CD8-positive, alpha-beta memory T cell (primary cell): Measurements from ENCODE around the gene ANKRD13D. TPM values are rescaled to one million over a fixed set of nuclear protein-coding genes. Genes with fewer than 3 reads are reported as not detected.

Source experiments
- CTCF ChIA-PET: fragments of 350-600 bp; sonication (Branson Sonifier 250); formaldehyde crosslinking; loops from one replicate; lab custom pipeline; 2021; ENCODE audit warnings: antibody characterized with exemption; lab: Charles Lee
- POLR2A ChIA-PET: fragments of 350-600 bp; sonication (Branson Sonifier 250); formaldehyde crosslinking; loops from one replicate; lab custom pipeline; 2021; ENCODE audit warnings: antibody characterized with exemption; lab: Charles Lee
- DNase-seq, 5 donors: peaks; one replicate each; pipeline versions ENCODE4 v3.0.0 to v3.0.0-alpha.2; 2020 to 2022; ENCODE audit warnings: mixed read lengths in 1 of 5
- H3K27ac ChIP-seq: one replicate; pipeline ENCODE4 v1.7.0; 2013; ENCODE audit warnings: low read depth, mild to moderate bottlenecking, low read length, moderate library complexity
- H3K27me3 ChIP-seq: 2 replicates; pipeline ENCODE4 v1.7.0; 2013; ENCODE audit warnings: low read length, mild to moderate bottlenecking; ENCODE audit not compliant: insufficient read depth, poor library complexity, severe bottlenecking
- H3K36me3 ChIP-seq: 2 replicates; pipeline ENCODE4 v1.7.0; 2013; ENCODE audit warnings: mild to moderate bottlenecking, low read length, moderate library complexity; ENCODE audit not compliant: insufficient read depth
- H3K4me1 ChIP-seq: 2 replicates; pipeline ENCODE4 v1.7.0; 2013; ENCODE audit warnings: mild to moderate bottlenecking, low read length, moderate library complexity; ENCODE audit not compliant: insufficient read depth
- H3K4me3 ChIP-seq: 2 replicates; pipeline ENCODE4 v1.7.0; 2013; ENCODE audit warnings: mild to moderate bottlenecking, low read length
- H3K9me3 ChIP-seq: 2 replicates; pipeline ENCODE4 v1.7.0; 2013; ENCODE audit warnings: mild to moderate bottlenecking, low read length
- H3K27ac Mint-ChIP-seq, 8 donors: one replicate each; pipeline ENCODE4 v1.8.0; 2020 to 2021; ENCODE audit warnings: mixed read lengths in 8 of 8, mild to moderate bottlenecking in 6 of 8, inconsistent platforms in 3 of 8, moderate library complexity in 3 of 8
- H3K27me3 Mint-ChIP-seq, 2 donors: one replicate each; pipeline ENCODE4 v1.8.0; 2020 to 2021; ENCODE audit warnings: mixed read lengths in 2 of 2, mild to moderate bottlenecking in 1 of 2, moderate library complexity in 1 of 2
- H3K36me3 Mint-ChIP-seq, 3 donors: one replicate each; pipeline ENCODE4 v1.8.0; 2020 to 2021; ENCODE audit warnings: mixed read lengths in 3 of 3, inconsistent platforms in 1 of 3, mild to moderate bottlenecking in 1 of 3
- H3K4me1 Mint-ChIP-seq, 3 donors: one replicate each; pipeline ENCODE4 v1.8.0; 2020 to 2021; ENCODE audit warnings: mixed read lengths in 3 of 3, inconsistent platforms in 1 of 3, mild to moderate bottlenecking in 1 of 3
- H3K4me3 Mint-ChIP-seq, 7 donors: one replicate each; pipeline ENCODE4 v1.8.0; 2020 to 2021; ENCODE audit warnings: mixed read lengths in 7 of 7, mild to moderate bottlenecking in 6 of 7, moderate library complexity in 4 of 7, inconsistent platforms in 2 of 7
- H3K9me3 Mint-ChIP-seq, 5 donors: one replicate each; pipeline ENCODE4 v1.8.0; 2020 to 2022; ENCODE audit warnings: mixed read lengths in 5 of 5, mild to moderate bottlenecking in 3 of 5, moderate library complexity in 2 of 5, inconsistent platforms in 1 of 5
- polyA plus RNA-seq: library from polyadenylated mRNA; unstranded; fragments of 300-500 nt; fragmentation: Illumina TruSeq; gene quantifications from one replicate; pipeline ENCODE4 v1.2.3, GENCODE V29; 2021
- total RNA-seq, 2 experiments: library from RNA; stranded (reverse); gene quantifications; one replicate each; pipeline ENCODE4 v1.2.3, GENCODE V29; 2021

Gene ANKRD13D
- total and polyA plus RNA-seq, 3 experiments from 2014 or later = 23.9 to 90.1 (median 84.9) TPM

GRCh38 chr11:67293090-67293489 lies 4.0 kb downstream of the ANKRD13D start:
- Histone ChIP-seq H3K36me3 (peaks cover 15% of the 10 kb centered on the region), H3K27ac (peak overlapping the region; percentile 20), H3K27me3 (no peaks in the 10 kb centered on the region), H3K4me3 (no peak overlapping the region), H3K9me3 (peaks cover 6% of the 10 kb centered on the region), H3K4me1 (peaks cover 50% of the 10 kb centered on the region)
- ChIA-PET CTCF (interaction anchor here (1.4 to 9.5 kb wide), 4 partner anchors 9 to 60 kb away, joined by 3 to 114 read pairs (median 6); partner anchors contain the start of genes GRK2, POLD4 and SSH3), POLR2A (interaction anchor here (1.4 to 15.0 kb wide), 3 partner anchors 10 to 21 kb away, joined by 3 to 283 read pairs (median 12); partner anchors contain the start of genes GRK2 and SSH3)
- Mint-ChIP-seq H3K27ac (peak overlapping the region; percentile 67 to 99 (median 90)), H3K36me3 (peaks cover 22 to 68% (median 27%) of the 10 kb centered on the region in 3 donors), H3K27me3 (peaks cover 0 to 2% of the 10 kb centered on the region in 2 donors), H3K9me3 (peaks cover 4 to 16% (median 10%) of the 10 kb centered on the region in 5 donors), H3K4me1 (peaks cover 41 to 66% (median 45%) of the 10 kb centered on the region in 3 donors), H3K4me3 (peak overlapping the region; percentile 43 to 86 (median 59))
- peak in 1 of 5 donors; percentile 72 for DNase-seq

- Histone ChIP-seq H3K36me3 (peaks cover 22% of the 10 kb centered on the region), H3K27ac (no peak overlapping the region), H3K4me3 (no peak overlapping the region), H3K27me3 (no peaks in the 10 kb centered on the region), H3K4me1 (peaks cover 35% of the 10 kb centered on the region), H3K9me3 (peaks cover 6% of the 10 kb centered on the region)
- Mint-ChIP-seq H3K4me3 (no peak overlapping the region), H3K4me1 (peaks cover 38 to 58% (median 44%) of the 10 kb centered on the region in 3 donors), H3K27me3 (no peaks in the 10 kb centered on the region), H3K27ac (peak overlapping the region in 4 of 8 donors; percentile 29 to 95 (median 78)), H3K9me3 (peaks cover 4 to 16% (median 10%) of the 10 kb centered on the region in 5 donors), H3K36me3 (peaks cover 28 to 79% (median 34%) of the 10 kb centered on the region in 3 donors)
- CTCF ChIA-PET = interaction anchor here (1.2 to 1.4 kb wide), 3 partner anchors 22 to 34 kb away, joined by 3 to 5 read pairs (median 4); no protein-coding TSS in a partner anchor
- POLR2A ChIA-PET = interaction anchor here (15.0 kb wide), 1 partner anchor 23 kb away, joined by 283 read pairs; the partner anchor contains the start of gene GRK2
- no peak for DNase-seq
These were observed 6.7 kb downstream of the ANKRD13D start for GRCh38 chr11:67295846-67296245.

GRCh38 chr11:67298786-67299185 lies 9.7 kb downstream of the ANKRD13D start:
- ChIA-PET CTCF (interaction anchor here (0.8 to 1.8 kb wide), 3 partner anchors 10 to 19 kb away, joined by 3 to 4 read pairs (median 4); partner anchors contain the start of gene ANKRD13D), POLR2A (interaction anchor here (0.6 to 0.9 kb wide), 2 partner anchors 27 to 47 kb away, joined by 3 to 7 read pairs; no protein-coding TSS in a partner anchor)
- Mint-ChIP-seq H3K4me1 (peaks cover 17 to 39% (median 26%) of the 10 kb centered on the region in 3 donors), H3K27me3 (no peaks in the 10 kb centered on the region), H3K9me3 (peaks cover 4 to 16% (median 10%) of the 10 kb centered on the region in 5 donors), H3K36me3 (peaks cover 21 to 65% (median 34%) of the 10 kb centered on the region in 3 donors), H3K27ac (peak overlapping the region in 6 of 8 donors; percentile 29 to 82 (median 59)), H3K4me3 (peak overlapping the region in 1 of 7 donors; percentile 67)
- no peaks in the 10 kb centered on the region for H3K27me3 ChIP-seq
- no peak overlapping the region for H3K27ac ChIP-seq
- H3K4me3 ChIP-seq = no peak overlapping the region
- peaks cover 6% of the 10 kb centered on the region for H3K9me3 ChIP-seq
- H3K4me1 ChIP-seq = peaks cover 16% of the 10 kb centered on the region
- DNase-seq = no peak
- peaks cover 22% of the 10 kb centered on the region for H3K36me3 ChIP-seq

- no peak for DNase-seq
- no peaks in the 10 kb centered on the region for H3K27me3 ChIP-seq
- H3K4me1 Mint-ChIP-seq = peaks cover 16 to 39% (median 24%) of the 10 kb centered on the region in 3 donors
- peak overlapping the region in 1 of 8 donors; percentile 44 for H3K27ac Mint-ChIP-seq
- ChIA-PET POLR2A (no interaction called here), CTCF (interaction anchor here (1.8 kb wide), 1 partner anchor 18 kb away, joined by 4 read pairs; no protein-coding TSS in a partner anchor)
- no peak overlapping the region for H3K27ac ChIP-seq
- peaks cover 4 to 16% (median 10%) of the 10 kb centered on the region in 5 donors for H3K9me3 Mint-ChIP-seq
- H3K9me3 ChIP-seq = peaks cover 6% of the 10 kb centered on the region
- peaks cover 22% of the 10 kb centered on the region for H3K36me3 ChIP-seq
- H3K4me1 ChIP-seq = peaks cover 13% of the 10 kb centered on the region
- no peak overlapping the region for H3K4me3 Mint-ChIP-seq
- no peaks in the 10 kb centered on the region for H3K27me3 Mint-ChIP-seq
- peaks cover 17 to 61% (median 31%) of the 10 kb centered on the region in 3 donors for H3K36me3 Mint-ChIP-seq
- H3K4me3 ChIP-seq = no peak overlapping the region
These were observed 10.5 kb downstream of the ANKRD13D start for GRCh38 chr11:67299471-67300191.

DNA sequence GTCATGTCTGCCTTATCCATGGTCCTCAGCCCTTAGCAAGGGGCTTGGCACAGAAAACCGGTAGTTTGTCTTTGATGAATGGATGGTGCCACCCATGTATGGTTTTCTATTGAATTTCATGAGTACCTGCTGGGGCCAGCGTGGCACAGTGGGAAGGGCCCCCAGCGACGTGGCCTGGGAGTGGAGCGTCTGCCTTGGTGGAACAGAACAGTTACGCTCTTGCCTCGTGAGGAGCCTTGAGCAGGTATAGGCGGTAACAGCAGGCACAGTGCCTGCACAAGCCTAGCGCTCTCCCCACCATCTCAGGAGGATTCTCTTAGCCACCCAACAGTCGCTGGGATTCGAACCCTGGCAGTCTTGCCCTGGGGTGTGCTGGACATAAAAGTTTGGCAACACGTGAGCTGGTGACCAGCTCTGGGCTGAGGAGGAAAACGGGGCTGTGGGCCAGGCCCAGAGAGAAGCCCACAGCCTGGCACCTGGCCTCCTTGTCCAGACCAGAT lies 11.2 kb downstream of the ANKRD13D start:
- H3K9me3 Mint-ChIP-seq = peaks cover 4 to 14% (median 10%) of the 10 kb centered on the region in 5 donors
- ChIA-PET POLR2A (no interaction called here), CTCF (interaction anchor here (1.2 kb wide), 1 partner anchor 56 kb away, joined by 3 read pairs; no protein-coding TSS in a partner anchor)
- no peak overlapping the region for H3K4me3 ChIP-seq
- no peak for DNase-seq
- H3K27ac Mint-ChIP-seq = peak overlapping the region in 1 of 8 donors; percentile 57
- H3K9me3 ChIP-seq = peaks cover 6% of the 10 kb centered on the region
- H3K36me3 ChIP-seq = peaks cover 22% of the 10 kb centered on the region
- no peaks in the 10 kb centered on the region for H3K27me3 ChIP-seq
- H3K4me1 Mint-ChIP-seq = peaks cover 19 to 40% (median 27%) of the 10 kb centered on the region in 3 donors
- no peaks in the 10 kb centered on the region for H3K27me3 Mint-ChIP-seq
- H3K36me3 Mint-ChIP-seq = peaks cover 17 to 56% (median 25%) of the 10 kb centered on the region in 3 donors
- peak overlapping the region in 2 of 7 donors; percentile 40 to 51 for H3K4me3 Mint-ChIP-seq
- peaks cover 14% of the 10 kb centered on the region for H3K4me1 ChIP-seq
- no peak overlapping the region for H3K27ac ChIP-seq

- Histone ChIP-seq H3K36me3 (peaks cover 22% of the 10 kb centered on the region), H3K9me3 (peaks cover 4% of the 10 kb centered on the region), H3K27ac (no peak overlapping the region), H3K27me3 (no peaks in the 10 kb centered on the region), H3K4me3 (no peak overlapping the region), H3K4me1 (peaks cover 14% of the 10 kb centered on the region)
- Mint-ChIP-seq H3K36me3 (peaks cover 15 to 54% (median 20%) of the 10 kb centered on the region in 3 donors), H3K27ac (no peak overlapping the region), H3K9me3 (peaks cover 4 to 12% (median 10%) of the 10 kb centered on the region in 5 donors), H3K4me3 (no peak overlapping the region), H3K27me3 (no peaks in the 10 kb centered on the region), H3K4me1 (peaks cover 19 to 45% (median 27%) of the 10 kb centered on the region in 3 donors)
- ChIA-PET POLR2A (no interaction called here), CTCF (interaction anchor here (1.2 kb wide), 1 partner anchor 56 kb away, joined by 3 read pairs; no protein-coding TSS in a partner anchor)
- no peak for DNase-seq
These were observed 11.7 kb downstream of the ANKRD13D start for GRCh38 chr11:67300756-67301312.

DNA sequence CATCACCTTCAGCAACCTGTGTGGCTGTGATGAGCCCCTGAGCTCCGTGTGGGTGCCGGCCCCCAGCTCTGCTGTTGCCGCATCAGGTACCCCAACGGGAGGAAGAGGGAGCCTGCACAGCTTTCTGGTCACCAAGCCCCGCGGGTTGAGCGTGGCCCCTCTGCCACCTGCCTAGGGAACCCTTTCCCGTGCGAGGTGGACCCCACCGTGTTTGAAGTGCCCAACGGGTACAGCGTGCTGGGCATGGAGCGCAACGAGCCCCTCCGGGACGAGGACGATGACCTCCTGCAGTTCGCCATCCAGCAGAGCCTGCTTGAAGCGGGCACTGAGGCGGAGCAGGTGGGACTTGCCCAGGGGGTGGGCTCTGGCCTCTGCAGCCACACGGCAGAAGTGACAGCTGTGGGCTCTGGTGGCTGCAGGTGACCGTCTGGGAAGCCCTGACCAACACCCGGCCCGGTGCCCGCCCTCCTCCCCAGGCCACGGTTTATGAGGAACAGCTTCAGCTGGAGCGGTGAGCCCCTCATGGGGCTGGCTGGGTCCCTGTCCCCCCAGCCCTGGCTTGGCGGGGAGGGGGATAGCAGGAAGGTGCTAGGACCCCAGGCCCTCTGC lies 12.3 kb downstream of the ANKRD13D start:
- Histone ChIP-seq H3K27ac (no peak overlapping the region), H3K4me1 (peaks cover 14% of the 10 kb centered on the region), H3K9me3 (no peaks in the 10 kb centered on the region), H3K27me3 (no peaks in the 10 kb centered on the region), H3K36me3 (peaks cover 16% of the 10 kb centered on the region), H3K4me3 (no peak overlapping the region)
- no peaks in the 10 kb centered on the region for H3K27me3 Mint-ChIP-seq
- H3K4me1 Mint-ChIP-seq = peaks cover 16 to 41% (median 21%) of the 10 kb centered on the region in 3 donors
- peaks cover 9 to 49% (median 14%) of the 10 kb centered on the region in 3 donors for H3K36me3 Mint-ChIP-seq
- POLR2A ChIA-PET = no interaction called here
- H3K27ac Mint-ChIP-seq = peak overlapping the region in 1 of 8 donors; percentile 6
- DNase-seq = peak in 1 of 5 donors; percentile 46
- no peak overlapping the region for H3K4me3 Mint-ChIP-seq
- CTCF ChIA-PET = interaction anchor here (1.2 to 2.3 kb wide), 5 partner anchors 8 to 55 kb away, joined by 3 to 12 read pairs (median 6); partner anchors contain the start of gene GRK2
- peaks cover 0 to 6% (median 4%) of the 10 kb centered on the region in 5 donors for H3K9me3 Mint-ChIP-seq
